ENCODE data around the gene TECRL.

TECRL gene

DNA sequence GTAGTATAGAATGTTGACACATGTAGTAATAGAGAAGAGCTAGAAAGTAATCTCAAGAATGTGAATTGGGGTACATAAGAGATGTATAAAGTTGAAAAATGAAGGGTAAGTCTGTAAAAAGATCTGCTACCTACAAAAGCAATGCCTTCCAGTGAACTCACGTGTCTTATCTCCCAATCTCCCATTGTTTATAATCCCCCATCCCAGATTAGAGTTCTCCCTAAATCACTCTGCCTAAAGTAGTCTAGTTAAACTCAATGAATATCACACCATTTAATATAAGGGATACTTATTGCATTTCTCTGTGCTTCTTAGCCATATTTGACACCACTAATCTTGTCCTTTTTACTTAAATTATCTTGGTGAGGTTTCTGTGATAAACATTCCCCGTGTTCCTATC is 6.6 kb downstream of the TECRL start:
- DNase-seq (ENCODE audit: low read depth in 2 of 2) = peak in 1 of 2 donors; percentile 5
- no peak overlapping the region for H3K4me3 ChIP-seq (replicated peaks in 1 of 2; ENCODE audit: low read depth in 2 of 2, low read length in 2 of 2)
- TF ChIP-seq, protein P1, sequence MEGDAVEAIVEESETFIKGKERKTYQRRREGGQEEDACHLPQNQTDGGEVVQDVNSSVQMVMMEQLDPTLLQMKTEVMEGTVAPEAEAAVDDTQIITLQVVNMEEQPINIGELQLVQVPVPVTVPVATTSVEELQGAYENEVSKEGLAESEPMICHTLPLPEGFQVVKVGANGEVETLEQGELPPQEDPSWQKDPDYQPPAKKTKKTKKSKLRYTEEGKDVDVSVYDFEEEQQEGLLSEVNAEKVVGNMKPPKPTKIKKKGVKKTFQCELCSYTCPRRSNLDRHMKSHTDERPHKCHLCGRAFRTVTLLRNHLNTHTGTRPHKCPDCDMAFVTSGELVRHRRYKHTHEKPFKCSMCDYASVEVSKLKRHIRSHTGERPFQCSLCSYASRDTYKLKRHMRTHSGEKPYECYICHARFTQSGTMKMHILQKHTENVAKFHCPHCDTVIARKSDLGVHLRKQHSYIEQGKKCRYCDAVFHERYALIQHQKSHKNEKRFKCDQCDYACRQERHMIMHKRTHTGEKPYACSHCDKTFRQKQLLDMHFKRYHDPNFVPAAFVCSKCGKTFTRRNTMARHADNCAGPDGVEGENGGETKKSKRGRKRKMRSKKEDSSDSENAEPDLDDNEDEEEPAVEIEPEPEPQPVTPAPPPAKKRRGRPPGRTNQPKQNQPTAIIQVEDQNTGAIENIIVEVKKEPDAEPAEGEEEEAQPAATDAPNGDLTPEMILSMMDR (IDR thresholded peaks at IDR 0.05; ENCODE audit: low read depth, low read length) = no peak

DNA sequence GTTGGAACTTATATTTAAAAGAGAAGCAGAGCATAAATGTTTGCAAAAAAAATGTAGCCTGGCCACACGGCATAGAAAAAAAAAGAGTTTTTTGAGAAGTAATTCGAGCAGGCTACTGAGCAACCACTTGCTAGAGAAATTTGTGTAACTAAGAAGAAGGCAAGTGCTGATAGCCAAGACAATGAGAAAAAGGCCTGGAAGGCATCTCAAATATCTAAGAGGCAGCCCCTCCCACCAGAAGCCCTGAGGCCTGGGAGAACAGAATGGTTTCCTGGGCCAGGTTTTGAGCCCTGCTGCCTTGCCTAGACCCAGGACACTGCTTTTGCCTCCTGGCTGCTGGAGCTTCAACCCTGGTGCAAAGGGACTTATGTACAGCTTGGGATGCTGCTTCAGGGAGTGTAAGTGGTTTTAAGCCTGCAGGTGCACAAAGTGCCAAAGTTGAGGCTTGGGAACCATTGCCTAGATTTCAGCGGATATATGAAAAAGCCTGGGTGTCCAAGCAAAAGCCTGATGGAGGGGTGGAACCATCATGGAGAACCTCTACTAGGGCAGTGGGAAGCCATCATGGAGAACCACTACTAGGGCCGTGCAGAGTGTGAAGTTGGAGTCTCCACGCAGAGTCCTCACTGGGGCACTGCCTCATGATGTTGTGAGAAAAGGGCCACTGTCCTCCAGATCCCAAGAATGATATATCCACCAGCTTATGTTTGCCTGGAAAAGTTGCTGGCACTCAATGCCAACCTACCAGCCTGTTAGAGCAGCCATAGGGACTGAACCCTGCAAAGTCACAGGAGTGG is 9.7 kb downstream of the TECRL start:
- TF ChIP-seq, protein P1 (IDR thresholded peaks at IDR 0.05; ENCODE audit: low read depth, low read length) = no peak
- no peak for DNase-seq (ENCODE audit: low read depth in 2 of 2)
- no peak overlapping the region for H3K4me3 ChIP-seq (replicated peaks in 1 of 2; ENCODE audit: low read depth in 2 of 2, low read length in 2 of 2)

DNA sequence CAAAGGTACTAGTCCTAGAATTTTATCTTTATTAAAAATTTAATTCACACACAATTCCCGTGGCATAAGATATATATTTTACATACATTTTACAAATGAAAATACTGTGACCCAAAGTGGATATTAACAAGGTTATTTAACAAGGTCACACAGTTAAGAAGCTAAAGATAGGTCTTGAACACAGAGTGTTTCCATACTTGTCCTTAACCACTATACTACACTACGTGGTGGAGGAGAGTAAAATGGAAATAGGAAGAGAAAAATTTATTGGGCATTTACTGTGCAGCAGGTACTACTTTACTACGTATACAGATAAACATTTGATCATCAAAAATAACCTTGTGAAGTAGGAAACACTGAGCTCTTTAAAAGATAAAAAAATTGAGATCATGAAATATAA is 14.8 kb downstream of the TECRL start:
- TF ChIP-seq, protein P1 (IDR thresholded peaks at IDR 0.05; ENCODE audit: low read depth, low read length) = no peak
- DNase-seq (ENCODE audit: low read depth in 2 of 2) = no peak
- no peak overlapping the region for H3K4me3 ChIP-seq (replicated peaks in 1 of 2; ENCODE audit: low read depth in 2 of 2, low read length in 2 of 2)

DNA sequence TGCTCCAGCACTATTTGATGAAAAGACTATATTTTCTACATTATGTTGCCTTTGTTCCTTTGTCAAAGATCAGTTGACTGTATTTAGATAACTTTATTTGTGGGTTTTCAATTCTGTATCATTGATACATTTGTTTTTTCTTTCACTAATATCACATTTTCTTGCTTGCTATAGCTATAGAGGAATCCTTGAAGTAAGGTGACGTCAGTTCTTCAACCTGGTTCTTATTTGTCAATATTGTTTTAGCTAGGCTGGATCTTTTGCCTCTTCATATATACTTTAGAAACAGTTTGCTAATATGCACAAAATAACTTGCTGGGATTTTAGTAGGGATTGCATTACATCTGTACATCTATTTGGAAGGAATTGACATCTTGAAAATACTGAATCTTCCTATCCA is 21.0 kb downstream of the TECRL start:
- H3K4me3 ChIP-seq (replicated peaks in 1 of 2; ENCODE audit: low read depth in 2 of 2, low read length in 2 of 2) = no peak overlapping the region
- TF ChIP-seq, protein P1 (IDR thresholded peaks at IDR 0.05; ENCODE audit: low read depth, low read length) = no peak
- DNase-seq (ENCODE audit: low read depth in 2 of 2) = no peak

DNA sequence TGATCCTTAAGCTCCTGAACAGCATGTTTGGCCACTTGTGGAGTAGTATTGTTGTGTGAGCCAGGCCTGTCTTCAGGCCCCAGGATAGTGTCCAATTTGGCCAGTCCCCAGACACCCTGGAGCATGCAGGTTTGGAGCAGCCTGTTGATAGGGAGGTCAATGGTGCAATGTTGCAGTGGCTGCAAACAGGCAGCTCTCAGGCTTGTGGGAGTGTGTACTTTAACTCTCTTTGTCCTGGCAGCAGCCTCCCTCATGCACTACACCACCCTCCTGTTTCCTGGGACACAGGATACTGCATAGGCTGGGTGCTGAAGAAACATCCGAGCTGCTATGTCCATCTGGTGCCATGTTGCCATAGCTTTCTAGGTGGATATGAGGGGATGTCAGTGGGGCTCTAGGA is 24.0 kb downstream of the TECRL start:
- no peak overlapping the region for H3K4me3 ChIP-seq (replicated peaks in 1 of 2; ENCODE audit: low read depth in 2 of 2, low read length in 2 of 2)
- TF ChIP-seq, protein P1 (IDR thresholded peaks at IDR 0.05; ENCODE audit: low read depth, low read length) = no peak
- DNase-seq (ENCODE audit: low read depth in 2 of 2) = no peak

DNA sequence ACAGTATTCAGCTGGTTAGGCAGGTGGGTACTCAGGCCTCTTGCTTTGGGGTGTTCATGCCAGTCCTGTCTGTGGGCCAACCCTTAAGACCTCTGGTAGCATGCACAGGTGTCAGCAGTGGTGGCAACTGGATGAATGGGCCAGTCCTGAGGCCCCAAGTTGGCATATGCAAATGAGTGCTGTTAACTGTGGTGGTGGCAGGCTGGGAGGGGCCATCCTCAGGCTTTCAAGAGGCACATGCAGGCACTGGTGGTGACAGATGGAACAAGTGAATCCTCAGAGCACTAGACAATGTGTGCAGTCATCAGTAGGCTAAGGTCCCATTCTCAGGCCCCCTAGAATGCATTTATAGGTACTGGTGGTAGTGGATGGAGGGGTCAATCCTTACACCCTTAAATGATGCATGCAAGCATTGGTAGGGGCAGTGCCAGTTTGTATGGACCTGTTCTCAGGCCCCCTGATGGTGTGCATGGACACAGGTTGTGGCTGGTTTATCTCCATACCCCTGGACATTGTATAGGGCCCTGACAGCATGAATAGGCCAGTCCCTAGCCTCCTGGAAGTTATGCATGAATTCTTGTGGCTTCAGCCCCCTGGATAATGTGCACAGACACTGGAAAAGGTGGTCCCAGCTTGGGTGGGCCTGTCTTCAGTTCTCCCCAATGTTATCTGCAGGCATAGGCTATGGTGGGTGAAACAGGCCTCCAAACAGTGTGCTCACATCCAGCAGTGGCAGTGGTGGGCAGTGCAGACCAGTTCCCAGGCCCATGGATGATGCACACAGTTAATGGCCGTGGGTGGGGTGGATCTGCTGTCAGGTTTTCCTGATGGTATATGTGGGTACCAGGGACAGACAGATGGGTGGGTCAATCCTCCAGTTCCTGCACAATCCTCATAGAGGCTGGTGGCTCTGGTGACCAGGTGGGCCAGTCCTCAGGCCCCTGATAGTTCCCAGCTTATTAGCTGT is 24.7 kb downstream of the TECRL start:
- TF ChIP-seq, protein P1 (IDR thresholded peaks at IDR 0.05; ENCODE audit: low read depth, low read length) = no peak
- DNase-seq (ENCODE audit: low read depth in 2 of 2) = no peak

More for the DNA sequence above, 24.7 kb downstream of the TECRL start:
- H3K4me3 ChIP-seq (replicated peaks in 1 of 2; ENCODE audit: low read depth in 2 of 2, low read length in 2 of 2) = no peak overlapping the region
